Measurements from ENCODE around the gene C1orf21. TPM values are rescaled to one million over a fixed set of nuclear protein-coding genes. Genes with fewer than 3 reads are reported as not detected.

C1orf21 gene
- total RNA-seq, 4 donors from 2014 or later: 31.6 to 121 (median 38.0) TPM

GRCh38 chr1:184485751-184486723 lies 99.2 kb downstream of the C1orf21 start:
- TF ChIP-seq CTCF (IDR thresholded peaks at IDR 0.05; ENCODE audit: low read depth): no peak

GRCh38 chr1:184486761-184487445 lies 100.1 kb downstream of the C1orf21 start:
- TF ChIP-seq CTCF (IDR thresholded peaks at IDR 0.05; ENCODE audit: low read depth): no peak

- no peak for TF ChIP-seq CTCF (IDR thresholded peaks at IDR 0.05; ENCODE audit: low read depth)
Measured at GRCh38 chr1:184487531-184488193, 100.8 kb downstream of the C1orf21 start.

GRCh38 chr1:184489908-184490307 lies 103.1 kb downstream of the C1orf21 start:
- TF ChIP-seq CTCF (IDR thresholded peaks at IDR 0.05; ENCODE audit: low read depth): no peak

GRCh38 chr1:184492536-184492935 lies 105.7 kb downstream of the C1orf21 start:
- TF ChIP-seq CTCF (IDR thresholded peaks at IDR 0.05; ENCODE audit: low read depth): no peak

- no peak for TF ChIP-seq CTCF (IDR thresholded peaks at IDR 0.05; ENCODE audit: low read depth)
Measured at GRCh38 chr1:184493987-184494388, 107.2 kb downstream of the C1orf21 start.

- no peak for TF ChIP-seq CTCF (IDR thresholded peaks at IDR 0.05; ENCODE audit: low read depth)
Measured at GRCh38 chr1:184494929-184495328, 108.1 kb downstream of the C1orf21 start.
